ENCODE measurements around the gene CTNNA3.

CTNNA3 gene

GRCh38 chr10:67098461-67098860 lies 597.5 kb downstream of the CTNNA3 start:
- no peak for DNase-seq

GRCh38 chr10:67095531-67095930 lies 600.5 kb downstream of the CTNNA3 start:
- no peak for DNase-seq

- no peak for DNase-seq
These were observed 608.0 kb downstream of the CTNNA3 start for GRCh38 chr10:67088036-67088435.

GRCh38 chr10:67087135-67087425 lies 608.9 kb downstream of the CTNNA3 start:
- DNase-seq: no peak

- no peak for DNase-seq
These were observed 609.5 kb downstream of the CTNNA3 start for GRCh38 chr10:67086327-67087134.

GRCh38 chr10:67079126-67079525 lies 616.9 kb downstream of the CTNNA3 start:
- DNase-seq: no peak

- no peak for DNase-seq
These were observed 618.6 kb downstream of the CTNNA3 start for GRCh38 chr10:67077376-67077775.

GRCh38 chr10:67076144-67076543 lies 619.9 kb downstream of the CTNNA3 start:
- DNase-seq: no peak

GRCh38 chr10:67075491-67075971 lies 620.5 kb downstream of the CTNNA3 start:
- DNase-seq: no peak

- DNase-seq: no peak
These were observed 623.3 kb downstream of the CTNNA3 start for GRCh38 chr10:67072654-67073053.

GRCh38 chr10:67050415-67050814 lies 645.6 kb downstream of the CTNNA3 start:
- no peak for DNase-seq

- no peak for DNase-seq
These were observed 646.0 kb downstream of the CTNNA3 start for GRCh38 chr10:67049988-67050387.

- DNase-seq: no peak
These were observed 649.5 kb downstream of the CTNNA3 start for GRCh38 chr10:67046507-67046906.

- DNase-seq: no peak
These were observed 650.6 kb downstream of the CTNNA3 start for GRCh38 chr10:67045404-67045803.

- no peak for DNase-seq
These were observed 653.0 kb downstream of the CTNNA3 start for GRCh38 chr10:67043041-67043440.

- DNase-seq: no peak
These were observed 659.2 kb downstream of the CTNNA3 start for GRCh38 chr10:67036808-67037207.

- DNase-seq: no peak
These were observed 662.1 kb downstream of the CTNNA3 start for GRCh38 chr10:67033878-67034277.

- DNase-seq: no peak
These were observed 673.9 kb downstream of the CTNNA3 start for GRCh38 chr10:67022099-67022498.

- no peak for DNase-seq
These were observed 678.8 kb downstream of the CTNNA3 start for GRCh38 chr10:67017218-67017617.

- no peak for DNase-seq
These were observed 680.8 kb downstream of the CTNNA3 start for GRCh38 chr10:67015225-67015624.

- no peak for DNase-seq
These were observed 684.0 kb downstream of the CTNNA3 start for GRCh38 chr10:67011981-67012380.

- DNase-seq: no peak
These were observed 684.5 kb downstream of the CTNNA3 start for GRCh38 chr10:67011480-67011879.

- no peak for DNase-seq
These were observed 690.0 kb downstream of the CTNNA3 start for GRCh38 chr10:67005981-67006380.

GRCh38 chr10:67004690-67005089 lies 691.3 kb downstream of the CTNNA3 start:
- DNase-seq: no peak
